ENCODE data around the gene POP4. TPM values are rescaled to one million over a fixed set of nuclear protein-coding genes. Genes with fewer than 3 reads are reported as not detected.

The POP4 gene
- total and polyA plus RNA-seq, 2 of the 13 experiments (the other 11 are each of a cell fraction or from before 2014, with no cell fraction given), result 32.2 to 84.0 TPM

DNA sequence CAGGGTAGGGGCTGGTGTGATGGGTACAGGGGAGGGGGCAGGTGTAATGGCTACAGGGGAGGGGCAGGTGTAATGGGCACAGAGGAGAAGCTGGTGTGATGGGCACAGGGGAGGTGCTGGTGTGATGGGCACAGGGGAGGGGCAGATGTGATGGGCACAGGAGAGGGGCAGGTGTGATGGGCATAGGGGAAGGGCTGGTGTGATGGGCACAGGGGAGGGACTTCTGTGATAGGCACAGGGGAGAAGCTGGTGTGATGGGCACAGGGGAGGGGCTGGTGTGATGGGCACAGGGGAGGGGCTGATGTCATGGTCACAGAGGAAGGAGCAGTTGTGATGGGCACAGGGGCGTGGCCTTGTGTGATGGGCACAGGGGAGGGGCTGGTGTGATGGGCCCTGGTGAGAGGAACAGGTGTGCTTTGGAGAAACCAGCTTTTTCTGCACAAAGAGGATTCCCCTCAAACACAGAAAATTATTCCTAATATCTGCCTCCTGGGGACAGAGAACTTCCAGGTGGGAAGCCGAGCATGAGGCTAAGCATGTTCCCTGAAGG lies 38.6 kb upstream of the POP4 start:
- in situ Hi-C loops (cut with HindIII; ENCODE audit: extremely low pct_ligation_motif_present, low pct_unique_long_range_greater_than_20kb), result no loop called here
- no peaks in the 10 kb centered on the region for H3K9me3 ChIP-seq (ENCODE audit: low read length)
- H3K9ac ChIP-seq (ENCODE audit: insufficient read depth, low read depth, low read length), result no peak overlapping the region
- H3K36me3 ChIP-seq (replicated peaks in 1 of 2; ENCODE audit: control insufficient read depth in 1 of 2, insufficient read depth in 2 of 2, low read length in 2 of 2), result no peaks in the 10 kb centered on the region
- FAIRE-seq, result no peak
- TF ChIP-seq, protein P1, sequence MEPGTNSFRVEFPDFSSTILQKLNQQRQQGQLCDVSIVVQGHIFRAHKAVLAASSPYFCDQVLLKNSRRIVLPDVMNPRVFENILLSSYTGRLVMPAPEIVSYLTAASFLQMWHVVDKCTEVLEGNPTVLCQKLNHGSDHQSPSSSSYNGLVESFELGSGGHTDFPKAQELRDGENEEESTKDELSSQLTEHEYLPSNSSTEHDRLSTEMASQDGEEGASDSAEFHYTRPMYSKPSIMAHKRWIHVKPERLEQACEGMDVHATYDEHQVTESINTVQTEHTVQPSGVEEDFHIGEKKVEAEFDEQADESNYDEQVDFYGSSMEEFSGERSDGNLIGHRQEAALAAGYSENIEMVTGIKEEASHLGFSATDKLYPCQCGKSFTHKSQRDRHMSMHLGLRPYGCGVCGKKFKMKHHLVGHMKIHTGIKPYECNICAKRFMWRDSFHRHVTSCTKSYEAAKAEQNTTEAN (CRISPR knock-in tag; conservative IDR thresholded peaks at IDR 0.05), result no peak
- TF ChIP-seq KAT7 (CRISPR knock-in tag; IDR thresholded peaks at IDR 0.05; ENCODE audit: borderline replicate concordance) (no peak), ZNF20 (CRISPR knock-in tag; IDR thresholded peaks at IDR 0.05) (no peak), PCBP2 (optimal IDR thresholded peaks at IDR 0.05; ENCODE audit: low read depth, low read length, poor library complexity, severe bottlenecking) (no peak), ZSCAN9 (CRISPR knock-in tag; IDR thresholded peaks at IDR 0.05; ENCODE audit: borderline replicate concordance) (no peak), ZNF224 (CRISPR knock-in tag; IDR thresholded peaks at IDR 0.05) (no peak), CENPX (CRISPR knock-in tag; IDR thresholded peaks at IDR 0.05) (no peak)
- TF ChIP-seq, protein P2, sequence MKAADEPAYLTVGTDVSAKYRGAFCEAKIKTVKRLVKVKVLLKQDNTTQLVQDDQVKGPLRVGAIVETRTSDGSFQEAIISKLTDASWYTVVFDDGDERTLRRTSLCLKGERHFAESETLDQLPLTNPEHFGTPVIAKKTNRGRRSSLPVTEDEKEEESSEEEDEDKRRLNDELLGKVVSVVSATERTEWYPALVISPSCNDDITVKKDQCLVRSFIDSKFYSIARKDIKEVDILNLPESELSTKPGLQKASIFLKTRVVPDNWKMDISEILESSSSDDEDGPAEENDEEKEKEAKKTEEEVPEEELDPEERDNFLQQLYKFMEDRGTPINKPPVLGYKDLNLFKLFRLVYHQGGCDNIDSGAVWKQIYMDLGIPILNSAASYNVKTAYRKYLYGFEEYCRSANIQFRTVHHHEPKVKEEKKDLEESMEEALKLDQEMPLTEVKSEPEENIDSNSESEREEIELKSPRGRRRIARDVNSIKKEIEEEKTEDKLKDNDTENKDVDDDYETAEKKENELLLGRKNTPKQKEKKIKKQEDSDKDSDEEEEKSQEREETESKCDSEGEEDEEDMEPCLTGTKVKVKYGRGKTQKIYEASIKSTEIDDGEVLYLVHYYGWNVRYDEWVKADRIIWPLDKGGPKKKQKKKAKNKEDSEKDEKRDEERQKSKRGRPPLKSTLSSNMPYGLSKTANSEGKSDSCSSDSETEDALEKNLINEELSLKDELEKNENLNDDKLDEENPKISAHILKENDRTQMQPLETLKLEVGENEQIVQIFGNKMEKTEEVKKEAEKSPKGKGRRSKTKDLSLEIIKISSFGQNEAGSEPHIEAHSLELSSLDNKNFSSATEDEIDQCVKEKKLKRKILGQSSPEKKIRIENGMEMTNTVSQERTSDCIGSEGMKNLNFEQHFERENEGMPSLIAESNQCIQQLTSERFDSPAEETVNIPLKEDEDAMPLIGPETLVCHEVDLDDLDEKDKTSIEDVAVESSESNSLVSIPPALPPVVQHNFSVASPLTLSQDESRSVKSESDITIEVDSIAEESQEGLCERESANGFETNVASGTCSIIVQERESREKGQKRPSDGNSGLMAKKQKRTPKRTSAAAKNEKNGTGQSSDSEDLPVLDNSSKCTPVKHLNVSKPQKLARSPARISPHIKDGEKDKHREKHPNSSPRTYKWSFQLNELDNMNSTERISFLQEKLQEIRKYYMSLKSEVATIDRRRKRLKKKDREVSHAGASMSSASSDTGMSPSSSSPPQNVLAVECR (CRISPR knock-in tag; IDR thresholded peaks at IDR 0.05; ENCODE audit: borderline replicate concordance), result no peak
- TF ChIP-seq, protein P3, sequence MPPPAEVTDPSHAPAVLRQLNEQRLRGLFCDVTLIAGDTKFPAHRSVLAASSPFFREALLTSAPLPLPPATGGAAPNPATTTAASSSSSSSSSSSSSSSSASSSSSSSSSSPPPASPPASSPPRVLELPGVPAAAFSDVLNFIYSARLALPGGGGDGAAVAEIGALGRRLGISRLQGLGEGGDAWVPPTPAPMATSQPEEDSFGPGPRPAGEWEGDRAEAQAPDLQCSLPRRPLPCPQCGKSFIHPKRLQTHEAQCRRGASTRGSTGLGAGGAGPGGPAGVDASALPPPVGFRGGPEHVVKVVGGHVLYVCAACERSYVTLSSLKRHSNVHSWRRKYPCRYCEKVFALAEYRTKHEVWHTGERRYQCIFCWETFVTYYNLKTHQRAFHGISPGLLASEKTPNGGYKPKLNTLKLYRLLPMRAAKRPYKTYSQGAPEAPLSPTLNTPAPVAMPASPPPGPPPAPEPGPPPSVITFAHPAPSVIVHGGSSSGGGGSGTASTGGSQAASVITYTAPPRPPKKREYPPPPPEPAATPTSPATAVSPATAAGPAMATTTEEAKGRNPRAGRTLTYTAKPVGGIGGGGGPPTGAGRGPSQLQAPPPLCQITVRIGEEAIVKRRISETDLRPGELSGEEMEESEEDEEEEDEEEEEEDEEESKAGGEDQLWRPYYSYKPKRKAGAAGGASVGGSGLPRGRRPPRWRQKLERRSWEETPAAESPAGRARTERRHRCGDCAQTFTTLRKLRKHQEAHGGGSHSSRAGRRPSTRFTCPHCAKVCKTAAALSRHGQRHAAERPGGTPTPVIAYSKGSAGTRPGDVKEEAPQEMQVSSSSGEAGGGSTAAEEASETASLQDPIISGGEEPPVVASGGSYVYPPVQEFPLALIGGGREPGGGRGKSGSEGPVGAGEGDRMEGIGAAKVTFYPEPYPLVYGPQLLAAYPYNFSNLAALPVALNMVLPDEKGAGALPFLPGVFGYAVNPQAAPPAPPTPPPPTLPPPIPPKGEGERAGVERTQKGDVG (CRISPR knock-in tag; IDR thresholded peaks at IDR 0.05; ENCODE audit: borderline replicate concordance), result no peak
- H3K4me2 ChIP-seq (ENCODE audit: low read depth, low read length), result no peak overlapping the region
- no peaks in the 10 kb centered on the region for H3K79me2 ChIP-seq (ENCODE audit: insufficient read depth, low read length)
- CTCF ChIA-PET (ENCODE audit: low intra/inter-chr PET ratio, low total read pairs), result no interaction called here
- peaks cover 3 to 17% of the 10 kb centered on the region in 2 experiments; a peak in 4 of 5 replicates for H3K27me3 ChIP-seq (ENCODE audit: control insufficient read depth in 1 of 2, insufficient read depth in 2 of 2, low read length in 2 of 2)
- BruUV-seq (replicated peaks), result no TSS peak
- H3K27ac ChIP-seq (ENCODE audit: extremely low read length, insufficient read depth, low read length), result no peak overlapping the region
- ATAC-seq, result no peak
- H4K20me1 ChIP-seq (ENCODE audit: insufficient read depth, low read length), result no peaks in the 10 kb centered on the region
- H3K4me3 ChIP-seq (replicated peaks in 1 of 3; ENCODE audit: insufficient read depth in 1 of 3, low read depth in 2 of 3, low read length in 3 of 3), result no peak overlapping the region
- intact Hi-C loops (cut with micrococcal nuclease; ENCODE audit: unreplicated experiment), result no loop called here
- DNase-seq (ENCODE audit: low spot score), result no peak
- H3K4me1 ChIP-seq (ENCODE audit: insufficient read depth, low read length), result no peaks in the 10 kb centered on the region
- POLR2A ChIA-PET, result no interaction called here
- 12% methylated on average over 2 of the region's 2 CpGs for WGBS (ENCODE audit: low lambda C conversion rate)
- no peak overlapping the region for H2AFZ ChIP-seq (ENCODE audit: low read length)
